HG03135 (cell line): Measurements from ENCODE around the gene DDX5.
A peak's percentile ranks its signal among the peaks of the same experiment; 100 is the strongest.

ENCODE experiments used
- ATAC-seq: cut with Tn5 transposase; IDR thresholded peaks from one replicate; pipeline ENCODE4 v1.9.1; 2021; ENCODE audit warnings: mild to moderate bottlenecking, moderate library complexity; ENCODE audit not compliant: unreplicated experiment

The DDX5 gene

GRCh38 chr17:64509179-64509578, 3.1 kb upstream of the DDX5 start:
- ATAC-seq = no peak

GRCh38 chr17:64508683-64509082, 2.6 kb upstream of the DDX5 start:
- ATAC-seq = no peak

- ATAC-seq = peak; percentile 26
Observed at GRCh38 chr17:64507413-64507782, 1.3 kb upstream of the DDX5 start.

- peak; percentile 64 for ATAC-seq
Observed at GRCh38 chr17:64506576-64507412, 705 bp upstream of the DDX5 start, which contains the start of gene CEP95. Gene CEP95 (plus strand): TSS chr17:64506977. CDS start chr17:64507098, 121 bp downstream.

GRCh38 chr17:64505340-64506200, 519 bp downstream of the DDX5 start:
- peak; percentile 30 for ATAC-seq

- ATAC-seq = no peak
Observed at GRCh38 chr17:64504769-64505339, 1.2 kb downstream of the DDX5 start.

GRCh38 chr17:64503821-64504768, 2.0 kb downstream of the DDX5 start:
- no peak for ATAC-seq

GRCh38 chr17:64503341-64503740, 2.7 kb downstream of the DDX5 start:
- no peak for ATAC-seq

- ATAC-seq = no peak
Observed at GRCh38 chr17:64502809-64503208, 3.3 kb downstream of the DDX5 start.

GRCh38 chr17:64502021-64502420, 4.1 kb downstream of the DDX5 start:
- no peak for ATAC-seq

GRCh38 chr17:64500862-64501765, 5.0 kb downstream of the DDX5 start:
- no peak for ATAC-seq

- no peak for ATAC-seq
Observed at GRCh38 chr17:64500487-64500859, 5.6 kb downstream of the DDX5 start.

- no peak for ATAC-seq
Observed at GRCh38 chr17:64499805-64500486, 6.1 kb downstream of the DDX5 start.

- no peak for ATAC-seq
Observed at GRCh38 chr17:64498308-64499203, 7.5 kb downstream of the DDX5 start.

GRCh38 chr17:64497565-64498035, 8.5 kb downstream of the DDX5 start:
- ATAC-seq = no peak

GRCh38 chr17:64496786-64497564, 9.1 kb downstream of the DDX5 start, which contains the start of gene POLG2:
Gene POLG2 (minus strand): TSS chr17:64497054. CDS start chr17:64496968, 86 bp downstream.
- ATAC-seq = peak; percentile 67

GRCh38 chr17:64496348-64496785, 9.7 kb downstream of the DDX5 start:
- ATAC-seq = no peak
